Fibroblast of mammary gland (primary cell): ENCODE data around the gene EBF4.

ENCODE experiments used
- DNase-seq: peaks from one replicate; pipeline ENCODE4 v3.0.0-alpha.2; 2010; ENCODE audit warnings: low read depth
- H3K4me3 ChIP-seq: 2 replicates; pipeline ENCODE4 v1.5.1; 2011; ENCODE audit warnings: low read depth, mild to moderate bottlenecking, low read length, moderate library complexity; ENCODE audit not compliant: control insufficient read depth
- CTCF ChIP-seq: conservative IDR thresholded peaks from 2 replicates; pipeline ENCODE4 v1.5.1; 2011; ENCODE audit warnings: low read depth, low read length, inconsistent platforms; ENCODE audit not compliant: control insufficient read depth, insufficient read depth

Gene EBF4

GRCh38 chr20:2701671-2702081 lies 9.1 kb downstream of the EBF4 start:
- no peak for DNase-seq
- no peak for TF ChIP-seq CTCF
- H3K4me3 ChIP-seq = no peak overlapping the region

GRCh38 chr20:2703716-2704475 lies 11.3 kb downstream of the EBF4 start:
- DNase-seq = no peak
- TF ChIP-seq CTCF = no peak
- H3K4me3 ChIP-seq = no peak overlapping the region

- no peak overlapping the region for H3K4me3 ChIP-seq
- no peak for DNase-seq
- TF ChIP-seq CTCF = no peak
Observed at GRCh38 chr20:2705931-2706645, 13.5 kb downstream of the EBF4 start.

GRCh38 chr20:2706688-2707352 lies 14.2 kb downstream of the EBF4 start:
- TF ChIP-seq CTCF = no peak
- DNase-seq = no peak

GRCh38 chr20:2707353-2708072 lies 14.9 kb downstream of the EBF4 start:
- H3K4me3 ChIP-seq = no peak overlapping the region
- no peak for DNase-seq
- TF ChIP-seq CTCF = no peak

More at GRCh38 chr20:2706688-2707352, 14.2 kb downstream of the EBF4 start:
- no peak overlapping the region for H3K4me3 ChIP-seq

GRCh38 chr20:2708073-2708415 lies 15.5 kb downstream of the EBF4 start:
- no peak overlapping the region for H3K4me3 ChIP-seq
- DNase-seq = no peak
- TF ChIP-seq CTCF = no peak
